ENCODE measurements around the gene ERAL1.

ERAL1 gene

DNA sequence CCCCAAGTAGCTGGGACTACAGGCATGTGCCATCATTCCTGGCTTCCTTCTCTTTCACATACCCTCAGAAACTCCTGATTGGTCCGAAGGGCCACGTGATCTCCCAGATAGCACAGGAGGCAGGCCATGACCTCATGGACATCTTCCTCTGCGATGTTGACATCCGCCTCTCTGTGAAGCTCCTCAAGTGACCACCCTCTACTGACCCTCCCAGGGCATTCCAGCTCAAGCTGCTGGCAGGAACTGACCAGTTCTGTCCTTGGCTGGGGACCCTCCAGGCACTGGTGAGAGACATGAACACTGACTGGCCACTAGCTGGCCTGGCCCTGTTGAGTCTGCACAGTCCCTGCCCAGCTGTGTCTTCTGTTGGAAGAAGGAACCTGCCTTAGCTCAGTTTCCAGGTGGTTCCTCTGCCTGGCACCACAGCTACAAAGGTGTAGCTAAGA, 5.6 kb downstream of the ERAL1 start:
- Histone ChIP-seq H3K4me3 (replicated peaks; ENCODE audit: insufficient read depth, low read length) (no peak overlapping the region), H3K27me3 (ENCODE audit: insufficient read depth, poor library complexity, severe bottlenecking) (no peaks in the 10 kb centered on the region), H3K27ac (replicated peaks) (no peak overlapping the region)
- no peak for TF ChIP-seq GABPA (IDR thresholded peaks at IDR 0.05; ENCODE audit: low read depth)
- TF ChIP-seq, protein P1, sequence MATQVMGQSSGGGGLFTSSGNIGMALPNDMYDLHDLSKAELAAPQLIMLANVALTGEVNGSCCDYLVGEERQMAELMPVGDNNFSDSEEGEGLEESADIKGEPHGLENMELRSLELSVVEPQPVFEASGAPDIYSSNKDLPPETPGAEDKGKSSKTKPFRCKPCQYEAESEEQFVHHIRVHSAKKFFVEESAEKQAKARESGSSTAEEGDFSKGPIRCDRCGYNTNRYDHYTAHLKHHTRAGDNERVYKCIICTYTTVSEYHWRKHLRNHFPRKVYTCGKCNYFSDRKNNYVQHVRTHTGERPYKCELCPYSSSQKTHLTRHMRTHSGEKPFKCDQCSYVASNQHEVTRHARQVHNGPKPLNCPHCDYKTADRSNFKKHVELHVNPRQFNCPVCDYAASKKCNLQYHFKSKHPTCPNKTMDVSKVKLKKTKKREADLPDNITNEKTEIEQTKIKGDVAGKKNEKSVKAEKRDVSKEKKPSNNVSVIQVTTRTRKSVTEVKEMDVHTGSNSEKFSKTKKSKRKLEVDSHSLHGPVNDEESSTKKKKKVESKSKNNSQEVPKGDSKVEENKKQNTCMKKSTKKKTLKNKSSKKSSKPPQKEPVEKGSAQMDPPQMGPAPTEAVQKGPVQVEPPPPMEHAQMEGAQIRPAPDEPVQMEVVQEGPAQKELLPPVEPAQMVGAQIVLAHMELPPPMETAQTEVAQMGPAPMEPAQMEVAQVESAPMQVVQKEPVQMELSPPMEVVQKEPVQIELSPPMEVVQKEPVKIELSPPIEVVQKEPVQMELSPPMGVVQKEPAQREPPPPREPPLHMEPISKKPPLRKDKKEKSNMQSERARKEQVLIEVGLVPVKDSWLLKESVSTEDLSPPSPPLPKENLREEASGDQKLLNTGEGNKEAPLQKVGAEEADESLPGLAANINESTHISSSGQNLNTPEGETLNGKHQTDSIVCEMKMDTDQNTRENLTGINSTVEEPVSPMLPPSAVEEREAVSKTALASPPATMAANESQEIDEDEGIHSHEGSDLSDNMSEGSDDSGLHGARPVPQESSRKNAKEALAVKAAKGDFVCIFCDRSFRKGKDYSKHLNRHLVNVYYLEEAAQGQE (IDR thresholded peaks at IDR 0.05; ENCODE audit: insufficient replicate concordance, low read depth), result no peak
- TF ChIP-seq POLR2AphosphoS5 (IDR thresholded peaks at IDR 0.05; ENCODE audit: low read depth), result no peak
- no peak for TF ChIP-seq SPI1 (IDR thresholded peaks at IDR 0.05; ENCODE audit: borderline replicate concordance, low read depth)
- TF ChIP-seq, protein P2, sequence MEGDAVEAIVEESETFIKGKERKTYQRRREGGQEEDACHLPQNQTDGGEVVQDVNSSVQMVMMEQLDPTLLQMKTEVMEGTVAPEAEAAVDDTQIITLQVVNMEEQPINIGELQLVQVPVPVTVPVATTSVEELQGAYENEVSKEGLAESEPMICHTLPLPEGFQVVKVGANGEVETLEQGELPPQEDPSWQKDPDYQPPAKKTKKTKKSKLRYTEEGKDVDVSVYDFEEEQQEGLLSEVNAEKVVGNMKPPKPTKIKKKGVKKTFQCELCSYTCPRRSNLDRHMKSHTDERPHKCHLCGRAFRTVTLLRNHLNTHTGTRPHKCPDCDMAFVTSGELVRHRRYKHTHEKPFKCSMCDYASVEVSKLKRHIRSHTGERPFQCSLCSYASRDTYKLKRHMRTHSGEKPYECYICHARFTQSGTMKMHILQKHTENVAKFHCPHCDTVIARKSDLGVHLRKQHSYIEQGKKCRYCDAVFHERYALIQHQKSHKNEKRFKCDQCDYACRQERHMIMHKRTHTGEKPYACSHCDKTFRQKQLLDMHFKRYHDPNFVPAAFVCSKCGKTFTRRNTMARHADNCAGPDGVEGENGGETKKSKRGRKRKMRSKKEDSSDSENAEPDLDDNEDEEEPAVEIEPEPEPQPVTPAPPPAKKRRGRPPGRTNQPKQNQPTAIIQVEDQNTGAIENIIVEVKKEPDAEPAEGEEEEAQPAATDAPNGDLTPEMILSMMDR (IDR thresholded peaks at IDR 0.05; ENCODE audit: insufficient read depth, low read length), result no peak
- no peak for DNase-seq (ENCODE audit: low read depth in 1 of 2, low spot score in 1 of 2)

DNA sequence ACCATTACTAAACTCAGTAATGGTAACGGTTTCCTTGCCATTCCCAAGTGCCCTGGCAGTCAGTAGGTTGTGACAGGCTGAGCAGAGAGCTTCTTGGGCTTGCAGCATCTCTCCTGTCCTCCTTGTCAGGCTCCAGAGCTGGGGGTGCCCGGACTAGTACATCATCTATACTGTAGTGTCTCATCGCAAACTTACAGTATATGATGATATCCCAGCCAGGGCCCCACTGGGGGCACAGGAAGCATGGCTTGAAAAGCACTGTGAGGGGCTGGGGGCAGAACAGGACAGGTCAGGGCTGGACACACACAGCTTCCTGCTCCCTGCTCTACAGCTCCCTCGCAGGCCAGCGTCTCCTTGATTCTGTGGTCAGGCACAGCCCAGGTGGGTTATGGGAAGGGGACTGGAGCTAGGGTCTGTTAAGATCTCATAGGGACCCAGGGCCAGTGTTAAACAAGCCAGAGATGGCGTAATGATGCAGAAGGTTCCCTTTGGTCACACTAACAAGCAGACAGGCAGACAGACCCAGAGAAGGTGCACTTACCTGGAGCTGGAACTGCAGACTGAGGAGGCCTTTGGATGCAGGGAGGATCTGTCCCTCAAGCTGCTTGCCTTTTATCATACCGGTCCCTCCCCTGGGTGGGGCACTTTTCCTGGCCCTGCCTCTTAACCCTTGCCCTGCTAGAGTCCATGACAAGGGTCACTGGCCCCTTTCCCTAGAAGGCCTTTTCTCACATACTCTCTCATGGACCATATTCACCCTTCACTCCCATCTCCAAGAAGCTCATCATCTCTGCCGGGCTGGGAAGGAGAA, 6.8 kb downstream of the ERAL1 start:
- no peak for TF ChIP-seq POLR2AphosphoS5 (IDR thresholded peaks at IDR 0.05; ENCODE audit: low read depth)
- TF ChIP-seq GABPA (IDR thresholded peaks at IDR 0.05; ENCODE audit: low read depth), result no peak
- TF ChIP-seq, protein P1 (IDR thresholded peaks at IDR 0.05; ENCODE audit: insufficient replicate concordance, low read depth), result no peak
- TF ChIP-seq, protein P2 (IDR thresholded peaks at IDR 0.05; ENCODE audit: insufficient read depth, low read length), result no peak
- H3K27ac ChIP-seq (replicated peaks), result no peak overlapping the region
- no peaks in the 10 kb centered on the region for H3K27me3 ChIP-seq (ENCODE audit: insufficient read depth, poor library complexity, severe bottlenecking)
- H3K4me3 ChIP-seq (replicated peaks; ENCODE audit: insufficient read depth, low read length), result no peak overlapping the region
- no peak for DNase-seq (ENCODE audit: low read depth in 1 of 2, low spot score in 1 of 2)

DNA sequence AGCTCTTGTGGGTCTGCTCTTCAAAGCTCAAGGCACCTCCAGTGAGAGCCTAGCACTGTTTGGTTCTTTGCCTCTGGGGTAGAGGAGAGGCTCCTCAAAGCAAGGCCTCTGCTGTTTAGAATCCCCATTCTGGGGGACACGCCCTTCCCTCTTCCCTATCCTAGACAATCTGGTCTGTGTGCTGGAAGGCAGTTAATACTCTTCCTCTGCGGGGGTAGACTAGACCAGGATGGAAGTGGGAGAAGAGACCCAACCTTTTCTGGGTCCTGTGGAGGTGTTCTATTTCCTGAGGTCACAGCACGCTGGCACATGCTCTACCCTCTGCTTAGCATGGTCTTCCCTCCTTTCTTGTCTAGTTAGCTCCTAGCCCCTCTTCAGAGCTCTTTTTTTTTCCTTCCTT, 7.7 kb downstream of the ERAL1 start:
- TF ChIP-seq, protein P2 (IDR thresholded peaks at IDR 0.05; ENCODE audit: insufficient read depth, low read length), result no peak
- TF ChIP-seq POLR2AphosphoS5 (IDR thresholded peaks at IDR 0.05; ENCODE audit: low read depth) (no peak), GABPA (IDR thresholded peaks at IDR 0.05; ENCODE audit: low read depth) (no peak), SPI1 (IDR thresholded peaks at IDR 0.05; ENCODE audit: borderline replicate concordance, low read depth) (no peak)
- TF ChIP-seq, protein P1 (IDR thresholded peaks at IDR 0.05; ENCODE audit: insufficient replicate concordance, low read depth), result no peak
- Histone ChIP-seq H3K4me3 (replicated peaks; ENCODE audit: insufficient read depth, low read length) (no peak overlapping the region), H3K27ac (replicated peaks) (no peak overlapping the region), H3K27me3 (ENCODE audit: insufficient read depth, poor library complexity, severe bottlenecking) (no peaks in the 10 kb centered on the region)
- DNase-seq (ENCODE audit: low read depth in 1 of 2, low spot score in 1 of 2), result no peak
